Activated naive CD4-positive, alpha-beta T cell treated with anti-CD3 and anti-CD28 coated beads, Interleukin-2, amount 50 U/mL, for 72 hours (primary cell): ENCODE results near the gene FAM153A. TPM values are rescaled to one million over a fixed set of nuclear protein-coding genes. Genes with fewer than 3 reads are reported as not detected.
A peak's percentile ranks its signal among the peaks of the same experiment; 100 is the strongest.
"Not testable (repeated sequence)": the region's sequence is repeated elsewhere in the genome, so short reads cannot be mapped to it uniquely, and the experiment has no call there.

Experiments
- ATAC-seq, 2 donors: fragments of 150-1000 bp; cut with Tn5 transposase; 2 replicates each; pipeline ENCODE4 v1.10.0; 2021; ENCODE audit warnings: mild to moderate bottlenecking in 2 of 2, moderate library complexity in 2 of 2
- DNase-seq, 2 donors: peaks; one replicate each; pipeline ENCODE4 v3.0.0; 2021 to 2022; ENCODE audit warnings: low spot score in 2 of 2
- H3K27ac Mint-ChIP-seq, 2 donors: one replicate each; pipeline ENCODE4 v1.8.0; 2022; ENCODE audit warnings: mild to moderate bottlenecking in 2 of 2, mixed read lengths in 2 of 2
- H3K36me3 Mint-ChIP-seq, 2 donors: one replicate each; pipeline ENCODE4 v1.8.0; 2022; ENCODE audit warnings: mixed read lengths in 2 of 2
- H3K9me3 Mint-ChIP-seq, 2 donors: one replicate each; pipeline ENCODE4 v1.8.0; 2022; ENCODE audit warnings: mixed read lengths in 2 of 2
- total RNA-seq, 2 donors: library from RNA; stranded (reverse); gene quantifications; one replicate each; pipeline ENCODE4 v1.2.3, GENCODE V29; 2022

FAM153A gene
- total RNA-seq, 2 donors from 2014 or later: 11.4 to 87.3 TPM

DNA sequence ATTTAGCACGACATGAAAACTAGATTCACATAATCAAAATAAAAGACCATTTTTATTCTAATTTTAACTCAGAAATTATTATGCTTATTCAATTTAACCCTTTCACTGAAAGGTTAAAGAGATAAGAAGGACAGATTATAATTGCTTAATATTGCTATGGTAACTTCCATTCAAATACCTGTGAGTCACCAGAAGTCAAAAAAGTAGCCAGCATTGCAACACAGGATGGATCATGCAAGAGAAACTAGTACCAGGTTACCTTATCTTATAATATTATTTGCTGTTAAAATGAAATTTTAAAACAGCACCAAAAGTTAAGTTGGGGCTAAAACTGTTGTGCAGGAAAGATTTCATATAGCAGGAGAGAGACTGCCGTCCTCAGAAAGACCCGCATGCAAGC, 11.5 kb downstream of the FAM153A start:
- not testable (repeated sequence) for H3K27ac Mint-ChIP-seq, DNase-seq, H3K36me3 Mint-ChIP-seq, H3K9me3 Mint-ChIP-seq, ATAC-seq

DNA sequence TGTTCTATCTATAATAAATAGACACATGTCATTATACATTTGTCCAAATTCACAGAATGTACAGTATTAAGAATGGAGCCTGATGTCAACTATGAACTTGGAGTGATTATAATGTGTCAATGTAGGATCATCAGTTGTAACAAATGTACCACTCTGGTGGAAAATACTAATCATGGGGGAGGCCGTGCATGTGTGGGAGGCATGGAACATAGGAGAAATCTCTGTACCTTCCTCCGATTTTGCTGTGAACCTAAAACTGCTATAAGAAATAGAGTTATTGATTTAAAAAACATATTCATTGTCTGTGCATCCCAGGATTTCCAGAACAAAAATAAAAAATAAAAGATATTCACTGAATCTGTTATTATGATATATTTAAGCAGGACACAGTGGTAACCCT, 12.1 kb downstream of the FAM153A start:
- H3K36me3 Mint-ChIP-seq, H3K27ac Mint-ChIP-seq, H3K9me3 Mint-ChIP-seq, DNase-seq: not testable (repeated sequence)
- ATAC-seq: peak in 1 of 2 donors; percentile 35

DNA sequence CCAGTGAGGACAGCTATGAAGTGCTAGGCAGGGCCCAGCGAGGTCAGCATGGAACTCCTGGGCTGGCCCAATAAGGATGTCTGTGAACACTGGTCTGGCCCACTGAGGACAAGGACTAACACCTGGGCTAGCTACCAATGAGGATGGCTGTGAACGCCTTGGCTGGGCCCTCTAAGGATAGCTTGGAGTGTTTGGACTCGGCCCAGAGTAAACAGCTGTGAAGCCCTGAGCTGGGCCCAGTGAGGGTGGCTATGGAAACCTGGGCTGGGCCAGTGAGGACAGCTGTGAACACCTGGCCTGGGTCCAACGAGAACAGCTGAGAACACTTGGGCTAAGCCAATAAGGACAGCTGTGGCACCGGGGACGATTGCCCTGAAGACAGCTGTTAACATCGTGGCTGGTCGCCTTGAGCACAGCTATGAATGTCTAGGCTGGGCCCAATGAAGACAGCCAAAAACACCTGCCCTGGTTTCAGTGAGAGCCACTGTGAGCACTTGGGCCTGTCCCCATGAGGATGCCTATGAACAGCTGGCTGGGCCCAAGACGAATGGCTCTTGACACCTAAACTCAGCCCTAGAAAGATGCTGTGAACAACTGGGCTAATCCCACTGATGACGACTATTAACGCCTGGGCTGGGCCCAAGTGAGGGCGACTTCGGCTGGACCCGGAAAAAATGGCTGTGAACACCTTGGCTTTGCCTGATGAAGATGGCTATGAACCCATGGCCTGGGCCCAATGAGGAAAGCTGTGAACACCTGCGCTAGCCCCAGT, 18.8 kb downstream of the FAM153A start:
- H3K36me3 Mint-ChIP-seq, DNase-seq, H3K9me3 Mint-ChIP-seq, ATAC-seq, H3K27ac Mint-ChIP-seq: not testable (repeated sequence)

DNA sequence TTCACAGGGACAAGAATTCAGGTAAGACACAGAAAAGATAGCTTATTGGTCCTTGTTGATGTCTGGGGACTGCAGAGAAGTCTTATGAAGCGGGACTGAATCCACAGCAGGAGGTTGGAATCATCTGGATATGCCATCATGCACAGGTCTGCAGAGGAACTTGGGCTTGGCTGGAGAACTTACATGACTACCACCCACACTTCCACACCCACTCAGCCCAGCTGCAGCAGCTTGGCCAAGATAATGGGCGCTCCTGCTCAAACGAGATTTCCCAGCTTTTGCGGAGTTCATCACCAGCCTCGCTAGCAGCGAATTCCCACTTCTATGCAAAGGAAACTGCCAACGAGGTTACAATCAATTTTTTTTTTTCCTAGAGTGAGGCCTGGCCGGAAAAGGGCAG, 21.7 kb downstream of the FAM153A start:
- H3K36me3 Mint-ChIP-seq, H3K27ac Mint-ChIP-seq, ATAC-seq, H3K9me3 Mint-ChIP-seq, DNase-seq: not testable (repeated sequence)

DNA sequence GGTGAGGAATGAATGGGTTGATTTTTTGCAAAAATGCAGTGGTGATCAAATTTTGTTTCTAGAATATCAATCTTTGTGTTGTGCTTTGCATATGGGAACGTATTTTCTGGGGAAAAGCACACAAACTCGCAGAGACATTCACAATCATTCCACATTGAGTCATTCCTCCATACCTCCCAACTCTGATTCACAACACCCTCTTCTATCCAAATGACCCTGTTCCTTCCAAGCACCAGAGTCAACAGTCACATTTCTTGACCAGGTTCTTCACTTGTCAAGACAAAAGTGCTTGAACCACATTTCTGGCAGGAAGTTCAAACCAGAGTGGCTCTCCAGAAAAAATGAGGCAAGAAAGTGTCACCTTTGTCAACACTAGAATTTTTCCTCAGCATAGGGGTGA, 35.3 kb downstream of the FAM153A start:
- H3K36me3 Mint-ChIP-seq, H3K27ac Mint-ChIP-seq, DNase-seq, ATAC-seq, H3K9me3 Mint-ChIP-seq: not testable (repeated sequence)

DNA sequence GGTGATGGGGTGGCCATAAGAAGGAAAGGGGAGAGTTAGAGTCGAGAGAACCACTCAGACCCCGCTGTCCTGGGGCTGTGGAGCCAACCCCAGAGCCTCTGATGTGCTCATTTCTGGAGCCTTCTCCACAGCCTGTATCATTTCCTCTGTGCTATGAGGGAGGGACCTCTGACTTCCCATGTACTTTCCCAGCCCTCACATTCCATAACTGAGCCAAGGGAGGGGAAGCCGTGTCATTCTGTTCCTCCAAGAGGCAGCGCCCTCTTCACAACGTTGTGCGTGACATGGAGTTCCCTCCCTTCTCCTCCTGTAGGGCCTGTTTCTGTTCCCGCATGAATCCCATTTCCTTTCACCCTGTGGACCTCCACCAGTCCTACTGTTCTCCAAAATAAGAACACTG, 57.8 kb downstream of the FAM153A start:
- not testable (repeated sequence) for H3K9me3 Mint-ChIP-seq, H3K36me3 Mint-ChIP-seq, DNase-seq, H3K27ac Mint-ChIP-seq, ATAC-seq

DNA sequence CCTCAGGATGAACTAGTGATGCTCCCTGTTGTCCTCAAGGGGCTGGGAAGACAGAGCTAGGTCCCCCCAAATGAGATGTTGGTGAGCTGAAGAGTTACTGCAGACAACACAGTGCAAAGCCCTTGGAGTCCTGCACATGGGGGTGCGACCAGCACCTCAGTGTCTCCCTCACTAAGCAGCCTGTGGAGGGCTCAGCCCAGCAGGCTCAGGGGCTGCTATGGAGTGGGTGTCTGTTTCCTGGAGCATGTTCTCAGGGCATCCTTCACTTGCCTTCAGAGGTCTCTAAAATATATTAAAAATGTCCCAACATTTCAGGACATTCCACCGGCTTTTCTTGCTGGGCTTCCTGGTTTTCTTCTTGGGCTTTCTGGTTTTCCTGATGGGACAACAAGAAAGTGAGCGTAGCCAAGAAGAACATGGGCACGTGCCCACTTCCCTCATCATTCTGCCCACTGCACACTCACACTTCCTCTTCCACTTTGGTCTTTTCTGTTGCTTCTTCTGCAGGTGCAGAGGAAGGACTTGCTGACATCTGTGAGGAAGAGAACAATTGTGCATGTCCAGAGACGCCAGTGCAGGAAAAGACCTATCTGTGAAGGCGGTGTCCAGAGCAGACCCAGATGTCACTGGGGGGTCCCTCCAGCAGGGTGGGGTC, 58.7 kb downstream of the FAM153A start:
- not testable (repeated sequence) for H3K27ac Mint-ChIP-seq, ATAC-seq, DNase-seq, H3K36me3 Mint-ChIP-seq, H3K9me3 Mint-ChIP-seq

DNA sequence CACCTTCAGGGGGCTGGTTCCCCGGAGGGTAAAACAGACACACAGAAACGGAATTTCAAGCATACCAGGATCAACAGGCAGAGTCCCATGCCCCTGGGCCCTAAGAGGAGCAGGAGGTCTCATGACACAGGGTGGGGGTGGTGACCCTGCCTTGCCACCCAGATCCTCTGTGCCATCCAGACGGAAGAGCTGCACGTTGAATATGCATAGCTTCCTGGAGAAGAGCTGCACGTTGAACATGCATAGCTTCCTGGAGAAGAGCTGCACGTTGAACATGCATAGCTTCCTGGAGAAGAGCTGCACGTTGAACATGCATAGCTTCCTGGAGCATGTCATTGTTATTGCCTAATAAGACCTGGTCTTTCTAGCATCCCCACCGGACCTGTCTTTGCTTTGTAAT, 59.9 kb downstream of the FAM153A start:
- not testable (repeated sequence) for ATAC-seq, H3K27ac Mint-ChIP-seq, H3K9me3 Mint-ChIP-seq

DNA sequence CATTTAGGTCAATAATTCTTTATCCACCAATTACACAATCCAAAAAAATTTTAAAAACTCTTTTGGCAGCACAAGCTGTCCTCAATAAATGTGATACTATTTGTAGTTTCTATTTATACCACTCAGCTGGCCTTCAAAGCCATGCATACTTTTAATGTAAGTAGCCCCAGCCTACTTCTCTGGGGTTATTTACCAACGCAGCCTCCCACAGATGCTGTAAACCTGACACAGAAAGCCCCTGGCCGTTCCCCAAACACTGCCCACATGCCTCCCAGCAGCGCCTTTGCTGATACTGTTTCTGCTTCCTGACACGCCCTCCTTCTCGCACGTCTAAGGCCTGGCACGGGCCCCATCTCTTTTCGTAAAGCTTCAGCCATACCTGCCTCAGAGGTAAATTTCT, 62.7 kb downstream of the FAM153A start:
- not testable (repeated sequence) for ATAC-seq, H3K27ac Mint-ChIP-seq, H3K36me3 Mint-ChIP-seq, H3K9me3 Mint-ChIP-seq, DNase-seq

More for the DNA sequence above, 59.9 kb downstream of the FAM153A start:
- DNase-seq, H3K36me3 Mint-ChIP-seq: not testable (repeated sequence)

DNA sequence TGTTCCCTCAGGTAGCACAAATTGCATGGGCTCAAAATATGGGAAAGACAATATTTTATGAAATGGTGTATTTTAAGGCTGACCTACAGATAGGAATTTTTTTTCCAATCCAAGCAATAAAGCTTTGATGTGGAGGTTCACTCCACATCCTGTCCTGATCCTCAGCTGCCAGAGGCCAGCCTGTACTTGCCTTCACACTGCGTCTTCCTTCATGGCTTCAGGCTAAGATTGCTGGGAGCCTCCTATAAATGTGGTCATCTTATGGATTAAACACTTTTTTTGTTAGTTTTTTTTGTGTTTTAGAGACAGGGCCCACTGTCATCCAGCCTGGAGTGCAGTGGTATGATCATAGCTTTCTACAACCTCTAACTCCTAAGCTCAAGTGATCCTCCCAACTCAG, 67.3 kb downstream of the FAM153A start:
- H3K36me3 Mint-ChIP-seq, DNase-seq, H3K9me3 Mint-ChIP-seq, ATAC-seq, H3K27ac Mint-ChIP-seq: not testable (repeated sequence)

DNA sequence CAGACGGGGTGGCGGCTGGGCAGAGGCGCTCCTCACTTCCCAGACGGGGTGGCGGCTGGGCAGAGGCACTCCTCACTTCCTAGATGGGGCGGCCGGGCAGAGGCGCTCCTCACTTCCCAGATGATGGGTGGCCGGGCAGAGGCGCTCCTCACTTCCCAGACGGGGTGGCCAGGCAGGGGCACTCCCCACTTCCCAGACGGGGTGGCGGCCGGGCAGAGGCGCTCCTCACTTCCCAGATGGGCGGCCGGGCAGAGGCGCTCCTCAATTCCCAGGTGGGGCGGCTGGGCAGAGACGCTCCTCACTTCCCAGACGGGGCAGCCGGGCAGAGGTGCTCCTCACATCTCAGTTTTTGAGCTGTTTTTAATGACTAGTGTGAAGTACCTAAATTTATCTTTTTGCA, 86.6 kb downstream of the FAM153A start:
- H3K9me3 Mint-ChIP-seq, H3K27ac Mint-ChIP-seq, DNase-seq, H3K36me3 Mint-ChIP-seq, ATAC-seq: not testable (repeated sequence)

DNA sequence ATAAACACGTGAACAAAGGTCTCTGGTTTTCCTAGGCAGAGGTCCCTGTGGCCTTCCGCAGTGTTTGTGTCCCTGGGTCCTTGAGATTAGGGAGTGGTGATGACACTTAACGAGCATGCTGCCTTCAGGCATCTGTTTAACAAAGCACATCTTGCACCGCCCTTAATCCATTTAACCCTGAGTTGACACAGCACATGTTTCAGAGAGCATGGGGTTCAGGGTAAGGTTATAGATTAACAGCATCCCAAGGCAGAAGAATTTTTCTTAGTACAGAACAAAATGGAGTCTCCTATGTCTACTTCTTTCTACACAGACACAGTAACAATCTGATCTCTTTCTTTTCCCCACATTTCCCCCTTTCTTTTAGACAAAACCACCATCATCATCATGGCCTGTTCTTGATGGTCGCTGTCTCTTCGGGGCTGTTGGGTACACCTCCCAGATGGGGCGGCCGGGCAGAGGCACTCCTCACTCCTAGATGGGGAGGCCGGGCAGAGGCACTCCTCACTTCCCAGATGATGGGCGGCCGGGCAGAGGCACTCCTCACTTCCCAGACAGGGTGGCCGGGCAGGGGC, 87.3 kb downstream of the FAM153A start:
- H3K36me3 Mint-ChIP-seq, H3K27ac Mint-ChIP-seq, DNase-seq, ATAC-seq, H3K9me3 Mint-ChIP-seq: not testable (repeated sequence)

DNA sequence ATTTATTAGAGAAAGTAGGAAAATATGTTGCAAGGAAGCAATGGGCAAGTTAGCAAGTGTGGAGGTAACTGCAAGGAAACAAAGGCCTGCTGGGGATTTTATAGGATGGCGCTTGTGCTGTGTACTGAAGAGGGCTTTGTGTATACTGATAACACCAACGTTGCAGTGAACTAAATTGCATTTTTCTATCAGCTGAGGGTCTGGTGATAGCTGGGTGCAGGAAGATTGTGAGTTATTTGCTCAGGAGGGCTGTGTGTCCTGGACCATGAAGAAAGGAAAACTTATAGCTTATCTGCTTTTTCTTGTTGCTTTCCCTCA, 88.2 kb downstream of the FAM153A start:
- DNase-seq, ATAC-seq, H3K27ac Mint-ChIP-seq, H3K36me3 Mint-ChIP-seq, H3K9me3 Mint-ChIP-seq: not testable (repeated sequence)

DNA sequence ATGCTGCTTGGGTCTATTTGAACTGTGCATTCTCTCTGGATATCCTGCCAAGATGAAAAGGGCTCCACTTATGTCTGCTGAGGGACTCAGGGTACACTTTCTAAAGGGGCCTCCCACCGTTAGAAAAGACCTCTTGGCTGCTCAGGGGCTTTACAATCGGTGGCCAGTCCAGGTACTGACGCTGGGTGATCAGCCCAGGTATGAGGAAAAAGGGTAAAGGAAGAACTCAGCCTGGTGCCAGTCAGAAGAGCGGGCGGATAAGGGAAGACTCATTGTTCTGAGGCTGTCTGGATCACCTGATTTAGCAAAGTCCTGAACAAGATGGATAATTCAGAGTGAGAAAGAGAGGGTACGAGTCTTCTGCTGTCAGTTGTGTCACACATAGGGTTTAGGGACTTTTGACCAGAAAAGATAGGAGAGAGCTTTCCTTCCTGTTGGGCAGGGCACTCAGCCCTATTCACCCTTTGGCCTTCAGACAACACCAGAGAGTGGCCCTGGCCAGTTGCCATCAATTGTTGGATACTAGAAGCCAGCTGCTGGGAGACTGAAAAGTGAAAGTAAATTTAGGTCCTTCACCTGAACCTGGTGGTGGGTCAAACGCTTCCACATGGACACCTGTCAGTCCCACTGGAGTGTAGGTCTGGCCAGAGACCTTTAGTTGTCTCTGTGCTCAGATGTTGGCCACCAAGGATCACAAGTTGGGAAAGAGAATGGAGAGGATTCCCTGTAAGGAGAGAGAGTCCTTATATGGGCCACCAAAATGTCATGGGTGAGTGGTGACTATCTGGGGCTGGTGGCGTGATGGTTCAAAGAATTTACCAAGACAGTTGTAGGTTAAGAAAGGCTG, 88.8 kb downstream of the FAM153A start:
- not testable (repeated sequence) for H3K9me3 Mint-ChIP-seq

DNA sequence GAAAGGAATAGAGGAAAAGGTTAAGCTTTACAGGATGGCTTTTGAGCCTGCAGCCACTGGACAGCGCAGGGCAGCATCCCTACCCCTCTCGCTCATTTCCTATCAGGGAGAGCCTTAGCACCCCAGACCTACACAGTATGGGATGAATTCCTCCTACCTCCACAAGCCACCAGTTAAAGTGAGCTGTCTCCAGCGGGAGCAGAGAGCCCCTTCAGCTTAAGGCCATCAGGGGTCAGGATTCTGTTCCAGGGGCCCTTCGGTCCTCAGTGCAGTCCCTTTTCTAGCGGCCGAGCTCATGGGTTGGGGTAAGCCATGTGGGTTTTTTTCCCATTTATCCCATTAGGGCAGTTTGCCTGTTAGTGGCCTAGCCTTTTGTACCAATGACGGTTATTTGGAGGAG, 89.7 kb downstream of the FAM153A start:
- H3K36me3 Mint-ChIP-seq, DNase-seq, H3K27ac Mint-ChIP-seq, ATAC-seq, H3K9me3 Mint-ChIP-seq: not testable (repeated sequence)

More for the DNA sequence above, 88.8 kb downstream of the FAM153A start:
- not testable (repeated sequence) for H3K27ac Mint-ChIP-seq, H3K36me3 Mint-ChIP-seq, ATAC-seq, DNase-seq

DNA sequence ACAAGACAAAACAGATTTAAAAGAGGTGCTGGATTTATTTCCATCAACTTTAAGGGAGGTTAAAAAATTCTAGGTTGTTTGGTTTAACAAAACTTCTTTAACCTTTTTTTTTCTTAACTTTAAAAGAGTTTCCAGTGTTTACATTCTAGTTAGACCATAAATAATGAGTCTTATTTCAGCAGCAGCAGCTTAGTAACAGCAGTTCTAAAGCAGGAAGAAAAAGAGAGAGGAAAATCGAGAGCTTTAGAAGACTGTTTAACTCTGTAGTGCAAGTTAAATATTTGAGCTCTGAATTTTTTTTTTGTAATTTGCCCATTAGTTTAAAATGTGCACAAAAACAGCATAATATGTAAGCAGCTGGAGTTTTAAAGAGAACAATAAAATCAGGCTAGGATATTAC, 90.2 kb downstream of the FAM153A start:
- not testable (repeated sequence) for H3K36me3 Mint-ChIP-seq, H3K9me3 Mint-ChIP-seq, H3K27ac Mint-ChIP-seq, DNase-seq, ATAC-seq
